ENCODE results near the gene ZEB2. TPM values are rescaled to one million over a fixed set of nuclear protein-coding genes. Genes with fewer than 3 reads are reported as not detected.

The ZEB2 gene
- total RNA-seq, 4 donors from 2014 or later = 35.9 to 177 (median 120) TPM

DNA sequence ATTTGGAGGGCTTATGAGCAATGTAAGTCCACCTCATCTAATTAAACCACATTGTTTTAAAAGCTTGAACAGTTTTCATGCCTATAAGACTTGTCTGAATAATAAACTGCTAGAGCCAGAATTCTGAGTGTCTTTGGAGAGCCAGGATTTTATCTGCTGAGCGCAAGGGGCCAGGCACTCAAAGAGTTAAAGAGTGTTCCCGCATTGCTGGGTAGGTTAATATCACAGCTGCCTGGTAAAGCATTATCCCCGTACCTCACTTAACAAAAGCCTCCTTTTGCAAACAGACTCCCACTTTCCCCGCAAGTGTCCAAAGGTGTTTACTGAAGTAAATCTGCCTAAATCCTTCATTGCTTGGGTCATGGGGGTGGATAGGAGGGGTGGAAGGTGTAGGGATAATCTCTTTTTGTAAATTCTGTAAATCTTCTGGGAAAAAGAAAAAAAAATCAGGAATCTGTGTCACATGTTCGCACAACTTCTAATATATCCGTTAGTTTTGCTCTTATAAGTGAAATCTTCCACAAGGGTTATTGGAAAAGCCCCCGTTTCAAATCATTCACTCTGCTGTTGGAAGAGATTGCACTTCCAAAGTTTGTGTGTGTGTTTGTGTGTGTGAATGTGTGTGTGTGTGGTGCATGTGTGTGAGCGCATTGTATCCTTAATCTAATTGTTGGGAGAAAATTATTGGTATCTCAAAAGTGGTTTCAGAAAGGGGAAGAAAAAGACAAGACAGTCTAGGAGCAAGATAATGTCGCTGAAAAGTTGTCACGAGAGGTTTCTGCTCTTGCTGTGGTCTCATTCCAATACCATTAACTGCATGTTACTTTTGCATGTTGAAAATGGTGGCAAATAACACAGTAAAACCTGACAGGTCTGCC, 10.7 kb downstream of the ZEB2 start:
- Histone ChIP-seq H3K36me3 (no peaks in the 10 kb centered on the region), H3K4me3 (peak overlapping the region in 1 of 2 donors; percentile 15), H3K4me1 (peaks cover 0 to 7% of the 10 kb centered on the region in 2 donors), H3K9me3 (no peaks in the 10 kb centered on the region), H3K27me3 (no peaks in the 10 kb centered on the region), H3K27ac (peak overlapping the region; percentile 95 to 97)
- intact Hi-C loops (cut with DNase I; ENCODE audit: low total_unique reads) = no loop called here
- DNase-seq = no peak
- TF ChIP-seq POLR2A (IDR thresholded peaks at IDR 0.05) (no peak), CTCF (IDR thresholded peaks at IDR 0.05) (no peak)

DNA sequence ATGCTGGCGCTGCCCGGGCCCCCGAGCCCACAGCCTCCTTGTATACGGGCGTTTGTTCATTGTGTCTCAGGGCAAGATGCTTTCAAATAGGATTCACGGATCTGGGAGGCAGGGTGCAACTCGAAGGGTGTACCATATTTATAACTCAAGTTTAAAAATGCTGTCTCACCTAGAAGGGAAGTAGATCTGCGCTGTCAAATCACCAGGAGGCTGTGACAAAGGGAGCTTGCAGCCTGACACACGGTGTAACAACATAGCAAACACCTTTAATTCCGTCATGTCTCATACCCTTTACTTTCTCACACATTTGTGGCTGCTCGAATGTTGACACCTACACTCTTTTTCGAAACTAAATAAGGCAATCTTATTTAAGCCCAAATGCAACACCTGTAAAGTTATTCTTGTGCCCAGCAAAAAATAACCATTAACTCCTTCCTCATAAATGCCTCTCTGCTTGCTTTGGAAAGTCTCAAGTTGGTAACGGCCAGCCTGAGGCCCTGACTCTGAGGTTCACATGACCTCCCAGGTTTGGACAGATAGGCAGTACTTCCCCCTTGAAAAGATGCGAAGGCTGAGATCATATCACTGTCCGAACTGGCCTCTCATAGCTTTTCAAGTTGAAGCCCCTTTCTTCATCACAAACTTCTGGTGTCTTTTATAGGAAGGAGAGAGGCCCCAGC, 11.6 kb downstream of the ZEB2 start:
- Histone ChIP-seq H3K27ac (peak overlapping the region; percentile 95 to 97), H3K36me3 (no peaks in the 10 kb centered on the region), H3K4me1 (peaks cover 0 to 7% of the 10 kb centered on the region in 2 donors), H3K27me3 (no peaks in the 10 kb centered on the region), H3K9me3 (no peaks in the 10 kb centered on the region), H3K4me3 (no peak overlapping the region)
- DNase-seq = no peak
- intact Hi-C loops (cut with DNase I; ENCODE audit: low total_unique reads) = no loop called here
- TF ChIP-seq POLR2A (IDR thresholded peaks at IDR 0.05) (no peak), CTCF (IDR thresholded peaks at IDR 0.05) (no peak)

GRCh38 chr2:144507441-144508171, 12.3 kb downstream of the ZEB2 start:
- Histone ChIP-seq H3K4me3 (no peak overlapping the region), H3K36me3 (no peaks in the 10 kb centered on the region), H3K4me1 (peaks cover 0 to 7% of the 10 kb centered on the region in 2 donors), H3K9me3 (no peaks in the 10 kb centered on the region), H3K27ac (peak overlapping the region; percentile 95 to 97), H3K27me3 (no peaks in the 10 kb centered on the region)
- no peak for DNase-seq
- no peak for TF ChIP-seq CTCF (IDR thresholded peaks at IDR 0.05)
- TF ChIP-seq POLR2A (IDR thresholded peaks at IDR 0.05) = no peak
- intact Hi-C loops (cut with DNase I; ENCODE audit: low total_unique reads) = no loop called here

DNA sequence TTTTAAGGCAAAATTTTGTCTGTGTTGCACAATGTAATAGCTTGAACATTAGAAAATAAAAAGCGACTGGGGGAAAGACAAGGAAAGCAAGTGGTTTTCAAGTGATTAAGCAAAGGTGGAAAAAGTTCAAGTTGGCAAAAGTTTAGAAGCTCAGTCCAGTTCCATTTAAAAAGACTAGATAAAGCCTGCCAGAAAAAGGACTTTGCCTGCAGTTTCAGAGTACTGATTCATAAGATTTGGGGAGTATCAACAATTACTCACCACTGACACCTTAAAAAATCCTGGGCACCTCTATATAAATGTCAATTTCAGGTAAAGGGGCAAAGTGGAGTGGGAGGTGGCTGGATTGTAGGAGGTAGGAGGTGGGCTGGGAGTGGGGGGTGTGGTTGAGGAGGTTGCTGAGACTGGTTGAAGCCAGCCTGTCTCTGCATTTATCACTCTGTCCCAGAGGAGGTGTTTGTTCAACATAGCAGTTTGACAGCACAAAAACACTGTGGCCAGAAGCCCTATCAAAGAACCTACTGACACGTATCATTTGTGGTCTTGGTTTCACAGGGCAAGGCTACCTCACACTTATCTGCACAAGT, 14.6 kb downstream of the ZEB2 start:
- H3K4me1 ChIP-seq = peaks cover 0 to 7% of the 10 kb centered on the region in 2 donors
- no peaks in the 10 kb centered on the region for H3K9me3 ChIP-seq
- H3K27me3 ChIP-seq = no peaks in the 10 kb centered on the region
- no peak overlapping the region for H3K4me3 ChIP-seq
- peak overlapping the region; percentile 95 to 97 for H3K27ac ChIP-seq
- no peaks in the 10 kb centered on the region for H3K36me3 ChIP-seq
- no peak for DNase-seq
- no peak for TF ChIP-seq CTCF (IDR thresholded peaks at IDR 0.05)
- no peak for TF ChIP-seq POLR2A (IDR thresholded peaks at IDR 0.05)
- intact Hi-C loops (cut with DNase I; ENCODE audit: low total_unique reads) = no loop called here

All from uterus (tissue), 4 donors.